HEK293T (cell line): ENCODE results near the gene ATP5F1A.

Experiments
- BHLHE40 ChIP-seq: fragments of 450-650 bp; IDR thresholded peaks from 2 replicates; pipeline ENCODE4 v1.6.1; 2016; ENCODE audit warnings: mild to moderate bottlenecking, moderate library complexity, borderline replicate concordance
- CTBP1 ChIP-seq: fragments of 450-650 bp; IDR thresholded peaks from 2 replicates; pipeline ENCODE4 v1.6.1; 2016; ENCODE audit warnings: borderline replicate concordance
- ELF4 ChIP-seq: fragments of 450-650 bp; IDR thresholded peaks from 2 replicates; pipeline ENCODE4 v1.6.1; 2017; ENCODE audit warnings: antibody characterized with exemption
- FOXA1 ChIP-seq: fragments of 450-650 bp; IDR thresholded peaks from 2 replicates; pipeline ENCODE4 v1.6.1; 2016; ENCODE audit warnings: mild to moderate bottlenecking
- FOXK2 ChIP-seq: fragments of 450-650 bp; IDR thresholded peaks from 2 replicates; pipeline ENCODE4 v1.6.1; 2016; ENCODE audit warnings: mild to moderate bottlenecking
- FOXM1 ChIP-seq: fragments of 450-650 bp; IDR thresholded peaks from 2 replicates; pipeline ENCODE4 v1.6.1; 2017; ENCODE audit warnings: mild to moderate bottlenecking, borderline replicate concordance
- L3MBTL2 ChIP-seq: fragments of 450-650 bp; conservative IDR thresholded peaks from 2 replicates; pipeline ENCODE4 v1.6.1; 2016; ENCODE audit warnings: mild to moderate bottlenecking
- LEF1 ChIP-seq: fragments of 450-650 bp; IDR thresholded peaks from 2 replicates; pipeline ENCODE4 v1.6.1; 2017; ENCODE audit warnings: mild to moderate bottlenecking, borderline replicate concordance
- SP1 ChIP-seq: fragments of 450-650 bp; IDR thresholded peaks from 2 replicates; pipeline ENCODE4 v1.6.1; 2017
- SUZ12 ChIP-seq: fragments of 450-650 bp; IDR thresholded peaks from 2 replicates; pipeline ENCODE4 v1.6.1; 2016; ENCODE audit warnings: mild to moderate bottlenecking
- TARDBP ChIP-seq: fragments of 450-650 bp; IDR thresholded peaks from 2 replicates; pipeline ENCODE4 v1.6.1; 2016
- TF ChIP-seq, protein P1 (sequence below): fragments of 450-650 bp; IDR thresholded peaks from 2 replicates; pipeline ENCODE4 v1.6.1; 2016

DNA sequence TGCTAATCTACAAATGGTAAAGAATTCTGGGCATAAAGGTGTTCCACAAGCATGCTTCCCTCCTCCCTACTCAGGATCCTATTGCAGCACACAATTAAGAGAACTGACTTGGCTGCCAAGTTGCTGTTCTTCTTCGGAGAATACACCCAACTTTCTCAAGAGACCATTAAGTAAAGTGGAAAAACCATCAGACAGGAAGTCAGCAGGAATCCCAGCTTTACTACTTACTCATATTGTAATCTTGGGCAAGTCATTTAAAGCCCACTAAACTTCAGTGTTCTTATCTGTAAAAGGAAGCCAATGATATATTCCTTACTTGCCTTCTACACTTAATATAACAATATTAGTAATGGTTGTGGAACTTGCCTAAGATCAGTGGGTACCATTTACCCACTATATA, 63.9 kb downstream of the ATP5F1A start:
- TF ChIP-seq L3MBTL2 (no peak), BHLHE40 (no peak), FOXM1 (no peak), FOXK2 (no peak), CTBP1 (no peak), ELF4 (no peak), FOXA1 (no peak), LEF1 (no peak), SP1 (no peak), TARDBP (no peak), SUZ12 (no peak)
- TF ChIP-seq, protein P1, sequence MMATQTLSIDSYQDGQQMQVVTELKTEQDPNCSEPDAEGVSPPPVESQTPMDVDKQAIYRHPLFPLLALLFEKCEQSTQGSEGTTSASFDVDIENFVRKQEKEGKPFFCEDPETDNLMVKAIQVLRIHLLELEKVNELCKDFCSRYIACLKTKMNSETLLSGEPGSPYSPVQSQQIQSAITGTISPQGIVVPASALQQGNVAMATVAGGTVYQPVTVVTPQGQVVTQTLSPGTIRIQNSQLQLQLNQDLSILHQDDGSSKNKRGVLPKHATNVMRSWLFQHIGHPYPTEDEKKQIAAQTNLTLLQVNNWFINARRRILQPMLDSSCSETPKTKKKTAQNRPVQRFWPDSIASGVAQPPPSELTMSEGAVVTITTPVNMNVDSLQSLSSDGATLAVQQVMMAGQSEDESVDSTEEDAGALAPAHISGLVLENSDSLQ: no peak
